GM12878 (cell line): ENCODE results near the gene OAS1.

Experiments
- ATF2 ChIP-seq: IDR thresholded peaks from 2 replicates; pipeline ENCODE4 v1.6.1; 2012; ENCODE audit warnings: low read length, inconsistent platforms
- MAX ChIP-seq: IDR thresholded peaks from 2 replicates; pipeline ENCODE4 v1.6.1; 2012; ENCODE audit warnings: low read depth, low read length, improper control_type of control experiment
- RAD21 ChIP-seq: IDR thresholded peaks from 2 replicates; pipeline ENCODE4 v1.6.1; 2011; ENCODE audit warnings: mild to moderate bottlenecking, low read depth, low read length, moderate library complexity; ENCODE audit not compliant: insufficient read depth
- RCOR1 ChIP-seq: conservative IDR thresholded peaks from 2 replicates; pipeline ENCODE4 v1.6.1; 2012; ENCODE audit warnings: low read depth, low read length, improper control_type of control experiment
- TAF1 ChIP-seq: IDR thresholded peaks from 2 replicates; pipeline ENCODE4 v1.6.1; 2011; ENCODE audit warnings: mild to moderate bottlenecking, low read depth, low read length, borderline replicate concordance

GRCh38 chr12:112869091-112869490 lies 37.7 kb upstream of the OAS1 start:
- TF ChIP-seq RCOR1 (no peak), RAD21 (no peak), MAX (no peak), ATF2 (no peak), TAF1 (no peak)
